Stimulated activated CD4-positive, alpha-beta T cell treated with anti-CD3 and anti-CD28 coated beads, TNF-alpha, amount 100 ng/mL, for 4 hours (primary cell): ENCODE data around the gene ENTPD1.
"Not testable (repeated sequence)": the region's sequence is repeated elsewhere in the genome, so short reads cannot be mapped to it uniquely, and the experiment has no call there.

Source experiments
- DNase-seq, 3 experiments: peaks; one replicate each; pipeline ENCODE4 v3.0.0-alpha.2; 2020; ENCODE audit warnings: low read depth in 3 of 3

The ENTPD1 gene

DNA sequence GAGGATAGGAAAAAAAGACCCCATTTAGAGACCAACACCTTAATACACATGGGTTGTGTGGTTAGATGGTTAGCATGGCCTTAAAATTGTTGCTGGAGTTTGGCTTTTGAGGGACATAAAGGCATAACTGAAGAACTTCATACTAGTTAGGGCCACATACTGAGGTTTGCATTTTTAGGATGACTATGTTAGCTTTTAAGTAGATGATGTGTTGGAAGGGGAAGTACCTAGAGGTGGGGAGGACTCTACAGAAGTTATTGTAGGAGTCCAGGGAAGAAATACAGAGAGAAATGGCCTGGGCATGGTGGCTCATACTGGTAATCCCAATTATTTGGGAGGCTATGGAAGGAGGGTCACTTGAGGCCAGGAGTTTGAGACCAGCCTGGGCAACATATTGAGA, 40.5 kb downstream of the ENTPD1 start:
- DNase-seq = no peak

DNA sequence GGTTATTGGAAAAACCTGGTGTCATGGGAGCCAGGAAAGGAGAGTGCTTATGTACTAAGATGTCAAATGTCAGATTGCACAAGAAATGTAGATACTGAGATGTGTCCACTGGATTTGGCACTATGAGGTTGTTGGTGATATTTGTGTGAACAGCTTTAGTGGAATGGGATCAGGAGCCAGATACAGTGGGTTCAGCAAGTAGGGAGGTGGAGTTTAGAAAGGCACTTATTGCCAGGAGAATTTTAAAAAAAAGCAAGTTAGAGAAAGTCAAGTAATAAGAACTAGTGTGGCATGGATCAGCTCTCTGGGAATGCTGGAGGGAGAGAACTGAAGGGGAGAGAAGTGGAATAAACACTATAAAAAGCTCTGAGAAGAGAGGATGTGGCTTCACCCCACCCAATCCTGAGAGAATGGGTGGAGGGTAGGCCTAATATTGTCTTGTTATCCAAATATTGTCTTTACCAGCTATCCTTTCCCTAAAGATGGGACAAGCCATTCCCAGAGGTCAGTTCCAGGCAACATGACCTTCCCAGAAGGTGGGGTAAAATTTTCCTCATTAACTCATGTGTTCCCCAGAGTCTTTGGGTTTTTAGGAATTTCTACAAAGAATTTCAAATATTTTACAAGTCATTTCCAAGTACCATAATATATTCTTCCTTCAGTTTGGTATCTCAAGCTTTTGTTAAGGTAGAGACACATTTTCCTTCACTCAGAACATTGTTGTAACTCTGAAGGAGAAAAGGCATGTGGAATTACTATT, 42.3 kb downstream of the ENTPD1 start:
- DNase-seq = no peak

- DNase-seq = not testable (repeated sequence)
These were observed 44.3 kb downstream of the ENTPD1 start for GRCh38 chr10:95800286-95800685.

DNA sequence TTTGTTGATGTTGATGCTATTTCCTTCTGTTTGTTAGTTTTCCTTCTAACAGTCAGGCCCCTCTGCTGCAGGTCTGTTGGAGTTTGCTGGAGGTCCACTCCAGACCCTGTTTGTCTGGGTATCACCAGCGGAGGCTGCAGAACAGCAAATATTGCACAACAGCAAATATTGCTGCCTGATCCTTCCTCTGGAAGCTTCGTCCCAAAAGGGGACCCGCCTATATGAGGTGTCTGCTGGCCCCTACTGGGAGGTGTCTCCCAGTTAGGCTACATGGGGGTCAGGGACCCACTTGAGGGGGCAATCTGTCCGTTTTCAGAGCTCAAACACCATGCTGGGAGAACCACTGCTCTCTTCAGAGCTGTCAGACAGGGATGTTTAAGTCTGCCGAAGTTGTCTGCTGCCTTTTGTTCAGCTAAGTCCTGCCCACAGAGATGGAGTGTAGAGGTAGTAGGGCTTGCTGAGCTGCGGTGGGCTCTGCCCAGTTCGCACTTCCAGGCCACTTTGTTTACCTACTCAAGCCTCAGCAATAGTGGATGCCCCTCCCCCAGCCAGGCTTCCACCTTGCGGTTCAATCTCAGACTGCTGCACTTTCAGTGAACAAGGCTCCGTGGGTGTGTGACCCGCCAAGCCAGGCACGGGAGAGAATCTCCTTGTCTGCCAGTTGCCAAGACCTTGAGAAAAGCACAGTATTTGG, 50.9 kb downstream of the ENTPD1 start:
- not testable (repeated sequence) for DNase-seq

DNA sequence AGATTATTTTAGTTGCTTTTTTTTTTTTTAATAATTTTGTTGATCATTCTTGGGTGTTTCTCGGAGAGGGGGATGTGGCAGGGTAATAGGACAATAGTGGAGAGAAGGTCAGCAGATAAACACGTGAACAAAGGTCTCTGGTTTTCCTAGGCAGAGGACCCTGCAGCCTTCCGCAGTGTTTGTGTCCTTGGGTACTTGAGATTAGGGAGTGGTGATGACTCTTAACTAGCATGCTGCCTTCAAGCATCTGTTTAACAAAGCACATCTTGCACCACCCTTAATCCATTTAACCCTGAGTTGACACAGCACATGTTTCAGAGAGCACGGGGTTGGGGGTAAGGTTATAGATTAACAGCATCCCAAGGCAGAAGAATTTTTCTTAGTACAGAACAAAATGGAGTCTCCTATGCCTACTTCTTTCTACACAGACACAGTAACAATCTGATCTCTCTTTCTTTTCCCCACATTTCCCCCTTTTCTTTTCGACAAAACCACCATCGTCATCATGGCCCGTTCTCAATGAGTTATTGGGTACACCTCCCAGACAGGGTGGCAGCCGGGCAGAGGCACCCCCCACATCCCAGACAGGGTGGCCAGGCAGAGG, 52.8 kb downstream of the ENTPD1 start:
- not testable (repeated sequence) for DNase-seq

GRCh38 chr10:95809370-95810197, 53.6 kb downstream of the ENTPD1 start:
- DNase-seq = no peak

DNA sequence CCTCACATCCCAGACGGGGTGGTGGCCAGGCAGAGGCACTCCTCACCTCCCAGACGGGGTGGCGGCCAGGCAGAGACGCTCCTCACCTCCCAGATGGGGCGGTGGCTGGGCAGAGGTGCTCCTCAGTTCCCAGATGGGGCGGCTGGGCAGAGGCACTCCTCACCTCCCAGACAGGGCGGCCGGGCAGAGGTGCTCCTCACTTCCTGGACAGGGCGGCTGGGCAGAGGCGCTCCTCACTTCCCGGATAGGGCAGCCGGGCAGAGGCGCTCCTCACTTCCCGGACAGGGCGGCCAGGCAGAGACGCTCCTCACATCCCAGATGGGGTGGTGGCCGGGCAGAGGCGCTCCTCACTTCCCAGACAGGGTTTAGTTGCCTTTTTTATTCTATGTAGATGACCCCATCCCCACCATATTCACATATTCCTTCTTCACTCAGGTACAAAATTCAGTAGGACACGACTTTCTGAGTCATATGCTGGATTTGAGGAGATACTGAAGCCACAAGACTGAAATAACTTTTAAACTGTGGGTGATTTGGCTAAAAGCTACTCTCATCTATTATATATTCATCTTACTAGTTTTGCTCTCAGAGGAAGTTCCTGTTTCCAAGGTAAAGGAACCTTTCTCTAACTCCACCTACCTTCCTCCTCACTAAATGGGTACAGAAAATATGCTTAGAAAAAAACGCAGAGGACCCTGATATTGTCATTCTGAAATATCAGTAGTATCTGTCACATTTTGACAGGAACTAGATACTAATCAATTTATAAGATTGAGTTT, 54.4 kb downstream of the ENTPD1 start:
- DNase-seq = no peak

DNA sequence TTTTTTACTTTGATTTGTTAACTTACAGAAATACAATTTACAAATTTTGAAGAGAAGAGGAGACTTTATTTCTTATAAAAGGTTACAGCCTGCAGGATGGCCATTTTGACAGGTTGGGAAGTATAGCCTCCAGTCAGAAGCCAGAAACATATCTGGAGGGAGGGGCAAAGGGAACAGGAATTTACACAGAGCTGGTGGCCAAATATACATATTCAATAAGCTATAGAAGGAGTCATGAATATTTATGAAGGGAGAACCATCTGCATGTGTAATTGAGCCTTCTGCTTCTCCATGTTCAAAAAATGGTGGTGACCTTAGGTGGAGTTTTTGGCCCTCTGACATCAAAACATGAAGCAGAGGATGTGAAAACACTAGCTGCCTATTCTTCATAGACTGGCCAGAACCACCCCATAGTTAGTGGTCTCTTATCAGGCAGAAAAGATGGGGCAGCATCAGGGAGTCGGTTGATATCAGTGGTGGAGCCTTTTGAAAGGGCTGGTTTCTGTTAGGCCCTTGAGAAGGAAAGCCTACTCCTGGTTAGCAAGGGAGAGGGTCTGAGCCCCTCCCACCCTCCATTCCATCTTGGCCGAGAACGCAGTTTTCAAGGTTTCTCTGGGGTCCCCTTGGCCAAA, 57.2 kb downstream of the ENTPD1 start:
- no peak for DNase-seq

- DNase-seq = no peak
These were observed 58.2 kb downstream of the ENTPD1 start for GRCh38 chr10:95814011-95814727.

GRCh38 chr10:95815133-95815532, 59.2 kb downstream of the ENTPD1 start:
- DNase-seq = no peak

DNA sequence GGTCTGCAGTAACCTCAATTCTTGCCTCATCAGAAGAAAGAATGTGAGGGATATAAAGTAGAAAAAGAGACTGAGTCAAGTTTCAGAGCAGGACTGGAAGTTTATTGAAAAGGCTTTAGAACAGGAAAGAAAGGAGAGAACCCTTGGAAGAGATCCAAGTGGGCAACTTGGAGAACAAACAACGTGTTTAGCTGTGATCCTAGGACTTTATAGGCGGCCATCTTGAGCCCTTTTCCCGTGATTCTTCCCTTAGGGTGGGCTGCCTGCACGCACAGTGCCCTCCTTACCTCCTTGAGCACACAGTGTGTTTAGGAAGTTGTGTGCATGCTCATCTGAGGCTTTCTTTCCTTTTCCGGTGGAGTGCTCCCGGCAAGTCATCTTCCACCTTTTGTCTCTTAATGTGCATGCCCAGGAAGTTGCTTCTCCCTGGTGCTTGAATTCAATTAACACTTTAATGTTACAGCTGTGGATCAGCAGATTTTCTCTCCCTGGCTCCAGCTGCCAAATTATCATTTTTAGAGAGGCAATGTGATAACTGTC, 59.8 kb downstream of the ENTPD1 start:
- DNase-seq = no peak

DNA sequence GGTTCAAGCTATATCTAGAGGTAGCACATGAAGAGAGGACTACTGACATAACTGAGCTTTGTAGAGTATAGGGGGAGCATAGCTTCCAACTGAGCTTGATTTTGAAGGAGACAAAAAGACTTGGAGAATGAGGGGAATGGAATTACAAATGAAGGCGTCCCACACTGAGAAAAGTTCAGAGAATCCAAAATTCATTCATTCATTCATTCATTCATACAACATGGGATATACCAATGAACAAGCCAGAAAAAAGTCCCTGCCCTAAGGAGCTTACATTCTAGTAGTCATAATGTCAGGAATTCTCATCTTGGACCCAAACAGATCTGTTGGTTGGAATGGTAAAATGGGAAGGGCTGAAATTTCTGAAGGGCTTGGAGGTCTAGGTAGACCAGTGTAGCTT, 62.0 kb downstream of the ENTPD1 start:
- DNase-seq = no peak

DNA sequence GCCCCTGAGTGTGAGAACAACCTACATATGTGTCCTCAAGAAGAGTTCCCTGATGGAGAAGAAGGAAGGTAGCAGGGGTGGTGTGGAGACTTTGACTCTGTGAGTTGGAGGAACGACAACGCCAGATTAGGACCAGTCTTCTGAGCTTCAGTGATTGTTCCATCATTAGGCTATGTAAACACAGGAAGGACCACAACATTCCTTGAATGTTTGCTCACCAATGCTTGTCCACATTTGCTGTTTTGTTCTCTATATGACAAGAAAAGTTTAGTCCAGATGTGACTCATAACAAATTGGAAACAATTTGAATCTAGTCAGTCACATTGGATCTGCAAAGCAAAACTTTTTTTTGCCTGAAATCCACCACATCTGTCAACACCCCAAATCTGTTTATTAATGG, 62.7 kb downstream of the ENTPD1 start:
- no peak for DNase-seq

GRCh38 chr10:95819620-95820329, 63.8 kb downstream of the ENTPD1 start:
- no peak for DNase-seq

GRCh38 chr10:95820363-95820762, 64.4 kb downstream of the ENTPD1 start:
- DNase-seq = no peak

GRCh38 chr10:95821720-95822119, 65.8 kb downstream of the ENTPD1 start:
- no peak for DNase-seq

DNA sequence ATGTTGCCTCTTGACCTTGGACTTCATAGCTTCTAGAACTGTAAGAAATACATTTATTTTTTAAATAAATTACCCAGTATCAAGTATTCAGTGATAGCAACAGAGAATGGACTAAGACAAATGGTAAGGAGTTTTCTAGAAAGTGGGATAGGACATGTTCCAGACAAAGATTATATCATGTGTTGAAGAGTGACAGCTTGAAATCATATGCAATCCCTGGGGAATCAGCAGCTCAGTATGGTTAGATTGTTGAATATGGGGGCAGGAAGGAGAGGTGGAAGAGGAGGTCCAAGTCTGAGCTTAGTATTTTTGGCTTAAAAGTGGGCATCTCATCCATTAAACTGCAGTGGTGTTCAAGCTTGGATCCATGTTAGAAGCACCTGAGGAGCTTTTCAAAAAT, 74.1 kb downstream of the ENTPD1 start:
- DNase-seq = no peak

DNA sequence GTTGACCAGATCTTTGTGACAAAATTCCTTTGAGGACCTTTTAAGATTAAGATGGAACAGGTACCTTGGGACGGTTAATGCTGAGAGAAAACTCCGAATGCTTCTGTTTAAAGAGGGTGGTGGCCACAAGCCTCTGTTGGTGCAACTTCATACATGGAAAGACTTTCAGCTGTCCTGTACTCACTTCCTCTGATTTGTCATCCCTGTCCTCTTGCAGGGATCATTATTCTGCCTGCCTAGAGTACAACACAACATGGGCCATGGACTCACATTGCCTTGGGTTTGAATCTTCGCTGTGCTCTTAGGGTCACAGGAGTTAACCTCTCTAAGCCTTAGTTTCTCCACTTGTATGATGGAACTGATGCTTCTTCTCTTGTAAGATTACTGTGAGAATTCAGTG, 75.1 kb downstream of the ENTPD1 start:
- DNase-seq = no peak

DNA sequence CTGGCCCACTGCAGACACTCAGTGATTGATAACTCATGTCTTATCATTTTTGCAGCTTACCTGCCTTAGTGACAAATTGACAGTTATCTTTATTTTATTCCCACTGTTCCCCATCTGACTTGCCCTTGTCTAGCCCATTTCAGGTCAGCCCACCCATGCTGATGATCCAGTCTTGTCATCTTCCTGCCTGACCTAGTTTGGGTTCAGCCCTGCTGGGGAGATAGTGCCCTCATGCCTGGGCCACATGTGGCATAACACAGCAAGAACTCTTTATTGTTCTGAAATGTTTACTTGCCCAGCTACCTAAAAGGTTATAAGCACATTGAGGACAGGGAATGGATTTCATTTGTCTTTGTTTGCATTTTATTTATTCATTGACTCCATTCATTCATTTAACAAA, 75.6 kb downstream of the ENTPD1 start:
- DNase-seq = no peak
